Thyroid gland (tissue), 4 donors: ENCODE results near the gene PLD6.

Experiments used
- CTCF ChIP-seq, 6 experiments: fragments of 200-600 bp in 3 of 6; fragments of 450-650 bp in 3 of 6; sonication (generic) in 3 of 6; IDR thresholded peaks; one replicate each; pipeline ENCODE4 v1.5.1; 2016 to 2019; ENCODE audit warnings: antibody characterized with exemption in 6 of 6, mild to moderate bottlenecking in 2 of 6, inconsistent platforms in 1 of 6, moderate library complexity in 1 of 6
- POLR2A ChIP-seq, 2 donors: fragments of 450-650 bp; IDR thresholded peaks; one replicate each; pipeline ENCODE4 v1.6.1; 2017; ENCODE audit warnings: antibody characterized with exemption in 2 of 2, mild to moderate bottlenecking in 2 of 2, moderate library complexity in 1 of 2

- TF ChIP-seq CTCF (IDR thresholded peaks at IDR 0.05) = no peak
- TF ChIP-seq POLR2A (IDR thresholded peaks at IDR 0.05) = no peak
Observed at GRCh38 chr17:17168401-17168800, 37.7 kb downstream of the PLD6 start.
